Smooth muscle cell (in vitro differentiated cells): ENCODE measurements around the gene OR10G3. TPM values are rescaled to one million over a fixed set of nuclear protein-coding genes. Genes with fewer than 3 reads are reported as not detected.

Source experiments
- polyA plus RNA-seq: library from polyadenylated mRNA; unstranded; fragments of >200 nt; fragmentation: Nextera tagmentation; extraction: Ambion mirVana; gene quantifications from 2 replicates; pipeline ENCODE4 v1.2.1, GENCODE V29; 2016
- total RNA-seq: library from RNA; depleted of rRNA; stranded (reverse); fragments of >200 nt; gene quantifications from 2 replicates; pipeline ENCODE4 v1.2.3, GENCODE V29; 2014

The OR10G3 gene
- total and polyA plus RNA-seq, 2 experiments from 2014 or later: not detected

Other genes starting within 250 kb of the OR10G3 start
- gene SUPT16H, start 196.1 kb downstream of the OR10G3 start, total RNA-seq: 62.9 and 68.0 TPM in 2 replicates
- 52.3 and 55.1 TPM in 2 replicates for gene SUPT16H, start 196.1 kb downstream of the OR10G3 start, polyA plus RNA-seq
- gene CHD8, start 124.0 kb downstream of the OR10G3 start, total RNA-seq: 52.9 and 57.1 TPM in 2 replicates
- 25.0 and 36.3 TPM in 2 replicates for gene CHD8, start 124.0 kb downstream of the OR10G3 start, polyA plus RNA-seq
- 30.4 and 36.0 TPM in 2 replicates for gene RAB2B, start 103.1 kb downstream of the OR10G3 start, total RNA-seq
- gene RAB2B, start 103.1 kb downstream of the OR10G3 start, polyA plus RNA-seq: 15.3 and 15.4 TPM in 2 replicates
- gene TOX4, start 102.9 kb downstream of the OR10G3 start, total RNA-seq: 31.9 and 33.9 TPM in 2 replicates
- gene TOX4, start 102.9 kb downstream of the OR10G3 start, polyA plus RNA-seq: 54.5 and 58.4 TPM in 2 replicates
- 37.6 and 43.6 TPM in 2 replicates for gene METTL3, start 68.7 kb downstream of the OR10G3 start, total RNA-seq
- 25.5 and 29.7 TPM in 2 replicates for gene METTL3, start 68.7 kb downstream of the OR10G3 start, polyA plus RNA-seq
- gene SALL2, start 53.7 kb downstream of the OR10G3 start, total RNA-seq: 4.5 and 5.9 TPM in 2 replicates
- gene SALL2, start 53.7 kb downstream of the OR10G3 start, polyA plus RNA-seq: 4.5 and 6.7 TPM in 2 replicates
- gene OR10G2, start 54.9 kb upstream of the OR10G3 start, total RNA-seq: not detected in 2 replicates
- gene OR10G2, start 54.9 kb upstream of the OR10G3 start, polyA plus RNA-seq: not detected in 2 replicates
- not detected in 2 replicates for gene OR4E2, start 73.8 kb upstream of the OR10G3 start, total RNA-seq
- gene OR4E2, start 73.8 kb upstream of the OR10G3 start, polyA plus RNA-seq: not detected in 2 replicates
- not detected in 2 replicates for gene OR4E1, start 93.7 kb upstream of the OR10G3 start, total RNA-seq
- gene OR4E1, start 93.7 kb upstream of the OR10G3 start, polyA plus RNA-seq: not detected in 2 replicates